Measurements from ENCODE around the gene KLHL3.

The KLHL3 gene

GRCh38 chr5:137632716-137633115 is 103.2 kb downstream of the KLHL3 start:
- no peak for DNase-seq (ENCODE audit: low read depth)

DNA sequence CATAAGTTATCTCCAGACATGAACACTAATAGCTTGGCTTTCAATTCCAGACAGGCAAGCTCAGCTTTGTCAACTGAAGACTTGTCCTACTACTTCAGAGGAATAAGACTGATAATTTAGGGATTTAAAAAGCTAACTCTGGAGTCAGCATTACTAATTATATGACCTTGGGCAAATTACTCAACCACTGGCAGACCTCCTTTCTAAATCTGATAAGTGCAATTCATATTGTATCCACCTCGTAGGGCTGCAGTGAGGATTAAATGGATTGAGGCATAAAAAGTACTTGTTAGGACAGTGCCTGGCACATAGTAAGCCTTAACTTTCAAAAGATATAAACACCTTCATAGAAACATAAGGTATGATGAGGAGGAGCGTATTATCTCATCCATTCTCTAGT is 104.4 kb downstream of the KLHL3 start:
- no peak for DNase-seq (ENCODE audit: low read depth)

DNA sequence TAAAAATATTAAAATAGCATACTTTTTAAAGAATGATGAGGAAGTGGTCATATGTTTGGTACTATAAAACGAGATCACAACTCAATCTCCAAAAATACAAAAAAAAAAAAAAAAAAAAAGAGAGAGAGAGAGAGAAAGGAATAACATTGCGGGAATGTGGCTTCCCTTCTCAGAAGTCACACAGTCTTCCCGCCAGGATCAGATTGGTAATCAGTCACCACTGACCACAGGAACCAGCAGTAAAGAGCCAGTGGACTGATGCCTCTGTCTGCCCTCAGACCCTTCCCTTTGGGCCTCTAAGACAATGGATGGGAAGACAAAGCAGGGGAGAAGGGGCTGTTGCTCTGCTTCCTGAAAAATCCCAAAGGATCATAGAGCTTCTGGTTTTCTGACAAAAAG is 104.9 kb downstream of the KLHL3 start:
- DNase-seq (ENCODE audit: low read depth), result no peak

GRCh38 chr5:137630216-137630971 is 105.5 kb downstream of the KLHL3 start:
- DNase-seq (ENCODE audit: low read depth), result no peak

DNA sequence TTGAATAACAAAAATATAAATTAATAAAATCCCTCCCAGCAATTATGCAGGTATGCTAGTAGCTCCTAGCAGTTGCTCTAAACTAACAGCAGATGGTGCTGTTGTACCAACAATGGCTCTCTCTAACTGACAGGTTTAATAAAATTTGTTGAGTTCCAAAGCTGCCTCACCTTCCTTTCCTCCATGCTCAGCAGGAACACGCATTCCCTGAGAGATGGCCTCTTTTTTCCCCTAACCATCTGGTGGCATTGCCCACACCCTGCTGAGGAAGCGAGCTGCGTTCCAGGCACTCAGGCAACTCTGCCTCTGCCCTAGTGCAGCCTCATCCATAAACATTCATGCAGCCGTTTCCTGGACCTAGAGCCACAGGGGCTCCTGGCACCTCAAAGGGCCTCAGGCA is 106.2 kb downstream of the KLHL3 start:
- no peak for DNase-seq (ENCODE audit: low read depth)

- no peak for DNase-seq (ENCODE audit: low read depth)
Observed at GRCh38 chr5:137627706-137628105, 108.2 kb downstream of the KLHL3 start.

DNA sequence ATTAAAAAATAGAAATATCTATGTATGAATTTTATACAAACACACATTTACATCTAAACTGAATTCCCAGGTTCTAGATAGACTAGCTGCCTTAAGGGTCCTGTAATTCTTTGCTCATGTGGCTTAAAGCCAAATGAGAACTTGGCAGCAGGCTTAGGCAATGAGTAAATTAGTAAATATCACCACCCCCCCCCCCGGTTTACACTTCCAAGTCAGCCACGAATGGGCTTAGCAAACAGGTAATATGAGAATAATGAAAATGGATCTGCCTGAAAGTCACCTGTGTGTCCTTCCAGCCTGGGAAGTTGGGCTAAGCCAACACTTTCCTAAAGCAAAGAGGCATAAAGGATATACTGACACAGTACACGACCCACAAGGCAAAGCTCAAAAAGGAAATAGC is 108.6 kb downstream of the KLHL3 start:
- DNase-seq (ENCODE audit: low read depth), result no peak

DNA sequence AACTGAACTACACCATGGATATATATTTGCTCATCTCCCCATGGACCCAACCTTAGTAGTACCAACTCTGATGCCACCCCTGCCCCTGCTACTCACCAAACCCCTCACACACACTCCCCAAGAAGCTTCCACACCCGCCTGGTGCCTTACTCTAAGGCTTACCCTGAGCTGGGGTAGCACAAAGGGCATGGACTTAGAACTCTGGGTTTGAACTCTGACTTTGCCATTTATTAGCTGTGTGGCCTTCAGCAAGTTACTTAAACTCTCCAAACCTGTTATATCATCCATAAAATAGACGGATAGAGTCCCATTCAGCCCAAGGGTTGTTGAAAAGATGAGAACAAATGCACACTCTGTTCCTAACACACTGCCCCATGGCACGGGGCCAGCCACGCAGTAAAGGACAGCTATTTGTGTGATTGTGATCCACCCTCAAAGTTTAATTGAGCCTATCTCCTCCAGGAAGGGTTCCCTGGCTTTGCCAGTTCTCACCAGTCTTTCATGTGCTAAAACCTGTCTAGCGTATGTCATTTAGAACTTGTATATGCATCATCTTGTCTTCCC is 111.0 kb downstream of the KLHL3 start:
- DNase-seq (ENCODE audit: low read depth), result no peak

DNA sequence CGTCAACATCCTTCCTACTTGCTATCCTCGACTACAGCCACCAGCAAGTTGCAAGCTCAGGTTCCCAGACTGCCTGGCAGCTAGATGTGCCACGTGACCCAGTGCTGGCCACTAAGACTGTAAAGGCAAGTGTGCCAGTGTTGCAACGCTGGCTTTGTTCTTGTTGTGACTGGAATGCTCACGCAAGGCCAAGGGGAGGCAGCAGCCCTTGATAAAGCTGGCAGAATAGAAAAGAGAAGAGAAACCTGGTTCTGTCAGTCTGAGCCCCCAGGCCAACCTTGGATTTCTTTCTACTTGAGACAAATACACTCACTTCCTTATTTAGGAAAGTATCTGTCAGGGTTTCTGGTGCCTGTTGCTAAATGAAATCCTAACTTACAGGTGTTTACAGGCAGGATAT is 113.0 kb downstream of the KLHL3 start:
- no peak for DNase-seq (ENCODE audit: low read depth)

- DNase-seq (ENCODE audit: low read depth), result no peak
Observed at GRCh38 chr5:137621861-137622823, 113.7 kb downstream of the KLHL3 start.

GRCh38 chr5:137621306-137621705 is 114.6 kb downstream of the KLHL3 start:
- DNase-seq (ENCODE audit: low read depth), result no peak

GRCh38 chr5:137619191-137619870 is 116.6 kb downstream of the KLHL3 start:
- no peak for DNase-seq (ENCODE audit: low read depth)

DNA sequence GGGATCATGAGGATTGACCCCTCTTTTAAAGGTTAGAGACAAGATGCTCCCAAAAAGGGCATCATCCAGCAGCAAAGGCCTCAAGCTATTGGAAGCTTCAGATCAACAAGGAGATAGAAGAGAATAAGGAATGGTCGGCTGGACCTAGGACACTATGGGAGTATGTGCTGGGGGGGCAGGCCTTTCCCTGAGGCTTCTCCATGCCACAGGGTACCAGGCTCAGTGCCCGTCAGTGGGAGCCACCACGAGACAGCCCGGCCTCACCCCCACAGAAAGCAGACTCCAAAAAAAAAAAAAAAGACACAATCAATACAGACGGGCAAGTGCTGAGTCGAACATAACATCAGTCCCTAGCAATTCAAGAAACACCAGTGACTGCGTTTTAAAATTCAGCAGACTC is 117.4 kb downstream of the KLHL3 start:
- no peak for DNase-seq (ENCODE audit: low read depth)

- DNase-seq (ENCODE audit: low read depth), result no peak
Observed at GRCh38 chr5:137617528-137618205, 118.2 kb downstream of the KLHL3 start.

DNA sequence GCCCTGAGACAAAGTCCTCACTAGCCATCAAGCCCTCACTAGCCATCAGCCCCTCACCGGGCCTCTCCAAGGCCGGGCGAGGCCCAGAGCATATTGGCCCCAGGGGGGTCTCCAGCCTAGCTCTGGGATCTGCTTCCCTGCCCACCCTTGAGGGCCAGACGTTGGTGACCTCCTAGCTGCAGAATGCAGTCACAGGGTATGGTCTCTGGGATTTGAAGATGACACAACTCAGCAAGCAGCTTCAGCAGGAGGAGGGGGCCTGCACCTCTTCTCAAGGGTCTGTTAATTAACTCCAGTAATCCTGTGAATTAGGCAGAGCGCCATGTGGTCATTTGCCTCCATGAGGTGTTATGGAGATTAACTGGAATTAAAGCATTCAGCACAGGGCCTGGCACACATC is 119.8 kb downstream of the KLHL3 start:
- no peak for DNase-seq (ENCODE audit: low read depth)

DNA sequence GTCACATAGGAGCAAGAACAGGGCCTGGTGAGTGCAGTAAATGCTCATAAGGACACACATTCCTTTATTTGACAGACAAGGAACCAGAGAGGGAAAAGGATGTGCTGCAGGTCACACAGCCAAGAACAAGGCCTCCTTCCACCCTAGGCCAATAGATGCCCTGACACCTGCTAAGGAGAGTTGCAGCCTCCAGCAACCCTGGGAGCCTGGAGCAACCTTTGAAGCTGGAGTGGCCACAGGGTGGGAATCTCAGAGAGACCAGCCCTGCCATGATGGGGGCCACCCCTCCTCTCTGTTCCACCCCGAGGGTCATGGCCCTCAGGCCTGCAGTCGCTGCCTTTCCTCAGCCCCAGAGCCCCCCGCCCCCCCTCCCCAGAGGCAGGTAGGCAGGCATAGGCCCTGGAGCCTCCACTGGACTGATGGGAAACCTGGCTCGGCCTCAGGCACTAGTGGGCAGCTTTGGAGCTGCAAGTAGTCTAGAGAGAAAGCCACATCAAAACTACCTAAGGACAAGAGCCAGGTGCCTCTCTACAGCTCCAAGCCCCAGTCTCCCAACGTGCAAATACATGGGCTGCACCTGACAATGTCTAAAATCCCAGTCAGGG is 120.6 kb downstream of the KLHL3 start:
- DNase-seq (ENCODE audit: low read depth), result no peak

GRCh38 chr5:137613554-137614265 is 122.2 kb downstream of the KLHL3 start:
- no peak for DNase-seq (ENCODE audit: low read depth)

DNA sequence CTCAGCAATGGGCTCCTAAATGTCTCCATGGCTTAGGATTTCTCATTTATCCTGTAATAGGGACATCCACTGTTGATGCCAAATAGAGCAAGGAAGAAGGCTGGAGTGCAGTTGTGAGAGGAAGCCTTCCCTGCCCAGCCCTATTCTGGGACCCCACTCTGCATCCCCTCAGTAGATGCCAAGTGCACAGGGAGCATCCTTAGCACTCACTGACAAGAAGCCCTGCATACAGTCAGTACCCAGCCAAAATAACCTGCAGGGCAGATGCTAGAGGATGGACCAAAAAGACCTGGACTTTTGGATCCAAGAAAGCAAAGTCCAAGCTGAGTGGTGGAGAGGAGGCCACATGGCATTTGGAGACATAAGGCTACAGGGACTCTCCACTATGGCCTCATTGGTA is 123.3 kb downstream of the KLHL3 start:
- DNase-seq (ENCODE audit: low read depth), result no peak

DNA sequence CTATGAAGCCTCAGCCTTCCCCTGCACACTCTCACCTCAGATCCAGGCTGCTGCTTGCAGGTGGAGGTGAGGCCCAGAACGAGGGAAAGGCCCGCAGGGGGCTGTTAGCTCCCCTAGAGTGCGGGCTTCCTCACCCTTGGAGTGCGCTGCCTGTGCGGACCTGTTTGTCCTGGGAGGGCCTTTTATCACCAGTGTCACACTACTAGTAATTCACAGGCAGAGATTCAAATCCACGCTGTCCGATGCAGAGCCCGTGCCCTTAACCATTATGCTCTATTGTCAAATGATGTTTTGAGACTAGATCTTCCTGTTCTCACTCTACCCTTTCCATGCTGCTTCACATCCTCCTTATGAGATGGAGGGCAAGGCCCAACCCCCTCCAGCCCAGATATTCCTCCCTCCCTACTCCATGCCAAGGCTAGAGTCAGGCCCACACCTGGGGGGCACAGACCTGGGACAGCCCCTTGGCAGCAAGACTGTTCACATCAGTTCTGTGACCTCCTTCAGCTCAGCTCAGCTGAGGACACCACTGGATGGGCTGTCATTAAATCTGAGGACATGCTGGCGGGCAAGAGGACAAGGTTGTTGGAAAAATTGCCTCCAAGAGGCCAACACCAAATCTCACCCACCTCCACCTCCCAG is 124.0 kb downstream of the KLHL3 start:
- DNase-seq (ENCODE audit: low read depth), result no peak

GRCh38 chr5:137611011-137611580 is 124.8 kb downstream of the KLHL3 start:
- no peak for DNase-seq (ENCODE audit: low read depth)
